Measurements from ENCODE around the gene LGALS9. TPM values are rescaled to one million over a fixed set of nuclear protein-coding genes. Genes with fewer than 3 reads are reported as not detected.

The LGALS9 gene
- polyA plus RNA-seq, 1 of the 3 experiments (the other 2 are of a cell fraction): 0.21 TPM

DNA sequence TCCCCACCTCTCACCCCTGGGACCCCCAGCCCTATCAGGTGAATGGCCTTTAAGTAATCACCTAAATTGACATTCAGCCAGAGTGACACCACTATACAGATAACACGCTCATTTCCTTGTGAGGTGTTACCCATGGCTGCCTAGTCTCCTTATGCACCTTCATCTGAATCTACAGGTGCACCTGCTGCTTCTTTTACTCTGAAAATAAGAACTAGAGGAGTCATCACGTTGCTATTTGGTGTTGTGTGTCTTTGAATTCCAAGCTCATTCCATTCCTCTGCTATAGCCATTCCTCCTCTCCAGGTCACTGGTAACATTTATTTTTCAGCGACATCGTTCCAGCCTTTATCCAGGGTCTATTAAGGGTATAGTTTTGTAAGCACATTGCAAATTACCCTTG lies 9.8 kb downstream of the LGALS9 start:
- Histone ChIP-seq H3K36me3 (replicated peaks in 1 of 2; ENCODE audit: control insufficient read depth in 1 of 2, insufficient read depth in 2 of 2, low read length in 1 of 2) (no peaks in the 10 kb centered on the region), H3K9ac (no peak overlapping the region), H3K9me3 (no peaks in the 10 kb centered on the region), H3K4me2 (no peak overlapping the region), H3K79me2 (ENCODE audit: insufficient read depth) (no peaks in the 10 kb centered on the region), H3K27ac (ENCODE audit: low read depth in 2 of 2, low read length in 1 of 2) (no peak overlapping the region), H3K4me1 (ENCODE audit: control insufficient read depth in 1 of 2, insufficient read depth in 2 of 2, low read depth in 1 of 2, low read length in 1 of 2) (no peaks in the 10 kb centered on the region), H4K20me1 (ENCODE audit: insufficient read depth) (no peaks in the 10 kb centered on the region), H3K9me2 (no peaks in the 10 kb centered on the region), H3K27me3 (ENCODE audit: insufficient read depth) (no peaks in the 10 kb centered on the region), H3F3A (replicated peaks; ENCODE audit: insufficient read depth) (no peaks in the 10 kb centered on the region), H3K4me3 (ENCODE audit: low read depth in 2 of 2, low read length in 1 of 2) (no peak overlapping the region), H2AFZ (ENCODE audit: low read depth) (no peak overlapping the region)
- CTCF ChIA-PET: interaction anchor here (2.7 to 3.6 kb wide), 2 partner anchors 11 to 14 kb away, joined by 7 to 18 read pairs; no protein-coding TSS in a partner anchor
- POLR2A ChIA-PET: no interaction called here
- TF ChIP-seq, protein P1, sequence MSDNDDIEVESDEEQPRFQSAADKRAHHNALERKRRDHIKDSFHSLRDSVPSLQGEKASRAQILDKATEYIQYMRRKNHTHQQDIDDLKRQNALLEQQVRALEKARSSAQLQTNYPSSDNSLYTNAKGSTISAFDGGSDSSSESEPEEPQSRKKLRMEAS (IDR thresholded peaks at IDR 0.05; ENCODE audit: low read depth): no peak
- no peak for TF ChIP-seq TCF12 (IDR thresholded peaks at IDR 0.05)
- no peak for TF ChIP-seq POLR2AphosphoS5 (IDR thresholded peaks at IDR 0.05; ENCODE audit: low read depth, low read length)
- TF ChIP-seq NRF1 (IDR thresholded peaks at IDR 0.05; ENCODE audit: low read depth, low read length): no peak
- no peak for TF ChIP-seq SMC3 (IDR thresholded peaks at IDR 0.05; ENCODE audit: low read depth, low read length)
- no peak for TF ChIP-seq NFIC (IDR thresholded peaks at IDR 0.05; ENCODE audit: borderline replicate concordance)
- TF ChIP-seq, protein P2, sequence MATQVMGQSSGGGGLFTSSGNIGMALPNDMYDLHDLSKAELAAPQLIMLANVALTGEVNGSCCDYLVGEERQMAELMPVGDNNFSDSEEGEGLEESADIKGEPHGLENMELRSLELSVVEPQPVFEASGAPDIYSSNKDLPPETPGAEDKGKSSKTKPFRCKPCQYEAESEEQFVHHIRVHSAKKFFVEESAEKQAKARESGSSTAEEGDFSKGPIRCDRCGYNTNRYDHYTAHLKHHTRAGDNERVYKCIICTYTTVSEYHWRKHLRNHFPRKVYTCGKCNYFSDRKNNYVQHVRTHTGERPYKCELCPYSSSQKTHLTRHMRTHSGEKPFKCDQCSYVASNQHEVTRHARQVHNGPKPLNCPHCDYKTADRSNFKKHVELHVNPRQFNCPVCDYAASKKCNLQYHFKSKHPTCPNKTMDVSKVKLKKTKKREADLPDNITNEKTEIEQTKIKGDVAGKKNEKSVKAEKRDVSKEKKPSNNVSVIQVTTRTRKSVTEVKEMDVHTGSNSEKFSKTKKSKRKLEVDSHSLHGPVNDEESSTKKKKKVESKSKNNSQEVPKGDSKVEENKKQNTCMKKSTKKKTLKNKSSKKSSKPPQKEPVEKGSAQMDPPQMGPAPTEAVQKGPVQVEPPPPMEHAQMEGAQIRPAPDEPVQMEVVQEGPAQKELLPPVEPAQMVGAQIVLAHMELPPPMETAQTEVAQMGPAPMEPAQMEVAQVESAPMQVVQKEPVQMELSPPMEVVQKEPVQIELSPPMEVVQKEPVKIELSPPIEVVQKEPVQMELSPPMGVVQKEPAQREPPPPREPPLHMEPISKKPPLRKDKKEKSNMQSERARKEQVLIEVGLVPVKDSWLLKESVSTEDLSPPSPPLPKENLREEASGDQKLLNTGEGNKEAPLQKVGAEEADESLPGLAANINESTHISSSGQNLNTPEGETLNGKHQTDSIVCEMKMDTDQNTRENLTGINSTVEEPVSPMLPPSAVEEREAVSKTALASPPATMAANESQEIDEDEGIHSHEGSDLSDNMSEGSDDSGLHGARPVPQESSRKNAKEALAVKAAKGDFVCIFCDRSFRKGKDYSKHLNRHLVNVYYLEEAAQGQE (IDR thresholded peaks at IDR 0.05; ENCODE audit: low read depth, low read length): no peak
- TF ChIP-seq YY1 (IDR thresholded peaks at IDR 0.05; ENCODE audit: low read depth): no peak
- no peak for TF ChIP-seq TEAD4 (IDR thresholded peaks at IDR 0.05; ENCODE audit: borderline replicate concordance, insufficient read depth)
- TF ChIP-seq, protein P3, sequence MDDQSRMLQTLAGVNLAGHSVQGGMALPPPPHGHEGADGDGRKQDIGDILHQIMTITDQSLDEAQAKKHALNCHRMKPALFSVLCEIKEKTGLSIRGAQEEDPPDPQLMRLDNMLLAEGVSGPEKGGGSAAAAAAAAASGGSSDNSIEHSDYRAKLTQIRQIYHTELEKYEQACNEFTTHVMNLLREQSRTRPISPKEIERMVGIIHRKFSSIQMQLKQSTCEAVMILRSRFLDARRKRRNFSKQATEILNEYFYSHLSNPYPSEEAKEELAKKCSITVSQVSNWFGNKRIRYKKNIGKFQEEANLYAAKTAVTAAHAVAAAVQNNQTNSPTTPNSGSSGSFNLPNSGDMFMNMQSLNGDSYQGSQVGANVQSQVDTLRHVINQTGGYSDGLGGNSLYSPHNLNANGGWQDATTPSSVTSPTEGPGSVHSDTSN (IDR thresholded peaks at IDR 0.05): no peak
- TF ChIP-seq, protein P4, sequence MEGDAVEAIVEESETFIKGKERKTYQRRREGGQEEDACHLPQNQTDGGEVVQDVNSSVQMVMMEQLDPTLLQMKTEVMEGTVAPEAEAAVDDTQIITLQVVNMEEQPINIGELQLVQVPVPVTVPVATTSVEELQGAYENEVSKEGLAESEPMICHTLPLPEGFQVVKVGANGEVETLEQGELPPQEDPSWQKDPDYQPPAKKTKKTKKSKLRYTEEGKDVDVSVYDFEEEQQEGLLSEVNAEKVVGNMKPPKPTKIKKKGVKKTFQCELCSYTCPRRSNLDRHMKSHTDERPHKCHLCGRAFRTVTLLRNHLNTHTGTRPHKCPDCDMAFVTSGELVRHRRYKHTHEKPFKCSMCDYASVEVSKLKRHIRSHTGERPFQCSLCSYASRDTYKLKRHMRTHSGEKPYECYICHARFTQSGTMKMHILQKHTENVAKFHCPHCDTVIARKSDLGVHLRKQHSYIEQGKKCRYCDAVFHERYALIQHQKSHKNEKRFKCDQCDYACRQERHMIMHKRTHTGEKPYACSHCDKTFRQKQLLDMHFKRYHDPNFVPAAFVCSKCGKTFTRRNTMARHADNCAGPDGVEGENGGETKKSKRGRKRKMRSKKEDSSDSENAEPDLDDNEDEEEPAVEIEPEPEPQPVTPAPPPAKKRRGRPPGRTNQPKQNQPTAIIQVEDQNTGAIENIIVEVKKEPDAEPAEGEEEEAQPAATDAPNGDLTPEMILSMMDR (IDR thresholded peaks at IDR 0.05): no peak
- no peak for TF ChIP-seq CHD2 (IDR thresholded peaks at IDR 0.05; ENCODE audit: low read length, partially characterized antibody)
- TF ChIP-seq RFX5 (IDR thresholded peaks at IDR 0.05; ENCODE audit: low read length): no peak
- TF ChIP-seq, protein P5, sequence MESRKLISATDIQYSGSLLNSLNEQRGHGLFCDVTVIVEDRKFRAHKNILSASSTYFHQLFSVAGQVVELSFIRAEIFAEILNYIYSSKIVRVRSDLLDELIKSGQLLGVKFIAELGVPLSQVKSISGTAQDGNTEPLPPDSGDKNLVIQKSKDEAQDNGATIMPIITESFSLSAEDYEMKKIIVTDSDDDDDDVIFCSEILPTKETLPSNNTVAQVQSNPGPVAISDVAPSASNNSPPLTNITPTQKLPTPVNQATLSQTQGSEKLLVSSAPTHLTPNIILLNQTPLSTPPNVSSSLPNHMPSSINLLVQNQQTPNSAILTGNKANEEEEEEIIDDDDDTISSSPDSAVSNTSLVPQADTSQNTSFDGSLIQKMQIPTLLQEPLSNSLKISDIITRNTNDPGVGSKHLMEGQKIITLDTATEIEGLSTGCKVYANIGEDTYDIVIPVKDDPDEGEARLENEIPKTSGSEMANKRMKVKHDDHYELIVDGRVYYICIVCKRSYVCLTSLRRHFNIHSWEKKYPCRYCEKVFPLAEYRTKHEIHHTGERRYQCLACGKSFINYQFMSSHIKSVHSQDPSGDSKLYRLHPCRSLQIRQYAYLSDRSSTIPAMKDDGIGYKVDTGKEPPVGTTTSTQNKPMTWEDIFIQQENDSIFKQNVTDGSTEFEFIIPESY (IDR thresholded peaks at IDR 0.05; ENCODE audit: borderline replicate concordance, low read depth): no peak
- TF ChIP-seq TAF1 (IDR thresholded peaks at IDR 0.05; ENCODE audit: borderline replicate concordance, low read depth, low read length): no peak
- TF ChIP-seq RXRA (IDR thresholded peaks at IDR 0.05; ENCODE audit: borderline replicate concordance, low read depth): no peak
- TF ChIP-seq, protein P6, sequence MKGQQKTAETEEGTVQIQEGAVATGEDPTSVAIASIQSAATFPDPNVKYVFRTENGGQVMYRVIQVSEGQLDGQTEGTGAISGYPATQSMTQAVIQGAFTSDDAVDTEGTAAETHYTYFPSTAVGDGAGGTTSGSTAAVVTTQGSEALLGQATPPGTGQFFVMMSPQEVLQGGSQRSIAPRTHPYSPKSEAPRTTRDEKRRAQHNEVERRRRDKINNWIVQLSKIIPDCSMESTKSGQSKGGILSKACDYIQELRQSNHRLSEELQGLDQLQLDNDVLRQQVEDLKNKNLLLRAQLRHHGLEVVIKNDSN (IDR thresholded peaks at IDR 0.05; ENCODE audit: borderline replicate concordance, low read depth): no peak
- TF ChIP-seq, protein P7, sequence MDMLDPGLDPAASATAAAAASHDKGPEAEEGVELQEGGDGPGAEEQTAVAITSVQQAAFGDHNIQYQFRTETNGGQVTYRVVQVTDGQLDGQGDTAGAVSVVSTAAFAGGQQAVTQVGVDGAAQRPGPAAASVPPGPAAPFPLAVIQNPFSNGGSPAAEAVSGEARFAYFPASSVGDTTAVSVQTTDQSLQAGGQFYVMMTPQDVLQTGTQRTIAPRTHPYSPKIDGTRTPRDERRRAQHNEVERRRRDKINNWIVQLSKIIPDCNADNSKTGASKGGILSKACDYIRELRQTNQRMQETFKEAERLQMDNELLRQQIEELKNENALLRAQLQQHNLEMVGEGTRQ (IDR thresholded peaks at IDR 0.05; ENCODE audit: borderline replicate concordance, low read depth, low read length): no peak
- TF ChIP-seq GATA2 (CRISPR knock-in tag; IDR thresholded peaks at IDR 0.05): no peak
- 65% methylated on average over 4 of the region's 4 CpGs for WGBS (ENCODE audit: low lambda C conversion rate)
- DNase-seq: no peak
